ENCODE data around the gene MPZL2. TPM values are rescaled to one million over a fixed set of nuclear protein-coding genes. Genes with fewer than 3 reads are reported as not detected.
A peak's percentile ranks its signal among the peaks of the same experiment; 100 is the strongest.

MPZL2 gene
- total RNA-seq, 6 donors from 2014 or later, result 51.6 to 146 (median 110) TPM

DNA sequence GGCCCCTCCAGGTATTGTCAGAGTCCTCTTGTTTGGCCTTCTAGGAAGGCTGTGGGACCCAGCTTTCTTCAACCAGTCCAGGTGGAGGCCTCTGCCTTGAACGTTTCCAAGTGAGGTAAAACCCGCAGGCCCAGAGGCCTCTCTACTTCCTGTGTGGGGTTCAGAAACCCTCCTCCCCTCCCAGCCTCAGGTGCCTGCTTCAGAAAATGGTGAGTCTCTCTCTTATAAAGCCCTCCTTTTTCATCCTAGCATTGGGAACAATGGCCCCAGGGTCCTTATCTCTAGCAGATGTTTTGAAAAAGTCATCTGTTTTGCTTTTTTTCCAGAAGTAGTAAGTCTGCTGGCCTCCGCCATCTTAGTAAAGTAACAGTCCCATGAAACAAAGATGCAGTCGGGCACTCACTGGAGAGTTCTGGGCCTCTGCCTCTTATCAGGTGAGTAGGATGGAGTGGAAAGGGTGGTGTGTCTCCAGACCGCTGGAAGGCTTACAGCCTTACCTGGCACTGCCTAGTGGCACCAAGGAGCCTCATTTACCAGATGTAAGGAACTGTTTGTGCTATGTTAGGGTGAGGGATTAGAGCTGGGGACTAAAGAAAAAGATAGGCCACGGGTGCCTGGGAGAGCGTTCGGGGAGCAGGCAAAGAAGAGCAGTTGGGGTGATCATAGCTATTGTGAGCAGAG lies 40.6 kb upstream of the MPZL2 start, which contains the start of gene CD3E:
TSS of gene CD3E (plus strand) at position 163 of the 681 bp plus-strand sequence. CDS start at position 386, 223 bp downstream.
- Histone ChIP-seq H3K4me3 (peak within 1 kb of the TSS in 3 of 4 donors; percentile 12 to 26 (median 25)), H3K36me3 (no peaks in the 10 kb centered on the region), H3K4me1 (no peaks in the 10 kb centered on the region), H3K27me3 (no peaks in the 10 kb centered on the region), H3K9me3 (no peaks in the 10 kb centered on the region), H3K27ac (peak within 1 kb of the TSS in 2 of 4 donors; percentile 21 to 53)
- DNase-seq (no peak), ATAC-seq (ENCODE audit: low FRiP score in 2 of 2) (no peak)
- 67 to 79% methylated on average over 8 of the region's 8 CpGs for WGBS, 2 donors
- TF ChIP-seq, protein P1, sequence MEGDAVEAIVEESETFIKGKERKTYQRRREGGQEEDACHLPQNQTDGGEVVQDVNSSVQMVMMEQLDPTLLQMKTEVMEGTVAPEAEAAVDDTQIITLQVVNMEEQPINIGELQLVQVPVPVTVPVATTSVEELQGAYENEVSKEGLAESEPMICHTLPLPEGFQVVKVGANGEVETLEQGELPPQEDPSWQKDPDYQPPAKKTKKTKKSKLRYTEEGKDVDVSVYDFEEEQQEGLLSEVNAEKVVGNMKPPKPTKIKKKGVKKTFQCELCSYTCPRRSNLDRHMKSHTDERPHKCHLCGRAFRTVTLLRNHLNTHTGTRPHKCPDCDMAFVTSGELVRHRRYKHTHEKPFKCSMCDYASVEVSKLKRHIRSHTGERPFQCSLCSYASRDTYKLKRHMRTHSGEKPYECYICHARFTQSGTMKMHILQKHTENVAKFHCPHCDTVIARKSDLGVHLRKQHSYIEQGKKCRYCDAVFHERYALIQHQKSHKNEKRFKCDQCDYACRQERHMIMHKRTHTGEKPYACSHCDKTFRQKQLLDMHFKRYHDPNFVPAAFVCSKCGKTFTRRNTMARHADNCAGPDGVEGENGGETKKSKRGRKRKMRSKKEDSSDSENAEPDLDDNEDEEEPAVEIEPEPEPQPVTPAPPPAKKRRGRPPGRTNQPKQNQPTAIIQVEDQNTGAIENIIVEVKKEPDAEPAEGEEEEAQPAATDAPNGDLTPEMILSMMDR (IDR thresholded peaks at IDR 0.05), result no peak
- no peak for TF ChIP-seq POLR2A (IDR thresholded peaks at IDR 0.05)
- TF ChIP-seq EP300 (IDR thresholded peaks at IDR 0.05), result no peak
- TF ChIP-seq POLR2AphosphoS5 (IDR thresholded peaks at IDR 0.05), result no peak

DNA sequence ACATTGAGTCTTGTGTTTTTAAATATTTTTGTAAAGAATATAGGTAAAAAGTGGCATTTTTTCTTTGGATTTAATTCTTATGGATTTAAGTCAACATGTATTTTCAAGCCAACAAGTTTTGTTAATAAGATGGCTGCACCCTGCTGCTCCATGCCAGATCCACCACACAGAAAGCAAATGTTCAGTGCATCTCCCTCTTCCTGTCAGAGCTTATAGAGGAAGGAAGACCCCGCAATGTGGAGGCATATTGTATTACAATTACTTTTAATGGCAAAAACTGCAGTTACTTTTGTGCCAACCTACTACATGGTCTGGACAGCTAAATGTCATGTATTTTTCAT lies 40.1 kb upstream of the MPZL2 start:
- Histone ChIP-seq H3K27ac (peak overlapping the region in 1 of 4 donors; percentile 53), H3K9me3 (no peaks in the 10 kb centered on the region), H3K4me1 (no peaks in the 10 kb centered on the region), H3K27me3 (no peaks in the 10 kb centered on the region), H3K36me3 (no peaks in the 10 kb centered on the region), H3K4me3 (no peak overlapping the region)
- ATAC-seq (ENCODE audit: low FRiP score in 2 of 2), result no peak
- 56 to 60% methylated on average over 1 of the region's 1 CpG for WGBS, 2 donors
- no peak for DNase-seq
- TF ChIP-seq POLR2AphosphoS5 (IDR thresholded peaks at IDR 0.05) (no peak), EP300 (IDR thresholded peaks at IDR 0.05) (no peak), POLR2A (IDR thresholded peaks at IDR 0.05) (no peak)
- TF ChIP-seq, protein P1 (IDR thresholded peaks at IDR 0.05), result no peak

DNA sequence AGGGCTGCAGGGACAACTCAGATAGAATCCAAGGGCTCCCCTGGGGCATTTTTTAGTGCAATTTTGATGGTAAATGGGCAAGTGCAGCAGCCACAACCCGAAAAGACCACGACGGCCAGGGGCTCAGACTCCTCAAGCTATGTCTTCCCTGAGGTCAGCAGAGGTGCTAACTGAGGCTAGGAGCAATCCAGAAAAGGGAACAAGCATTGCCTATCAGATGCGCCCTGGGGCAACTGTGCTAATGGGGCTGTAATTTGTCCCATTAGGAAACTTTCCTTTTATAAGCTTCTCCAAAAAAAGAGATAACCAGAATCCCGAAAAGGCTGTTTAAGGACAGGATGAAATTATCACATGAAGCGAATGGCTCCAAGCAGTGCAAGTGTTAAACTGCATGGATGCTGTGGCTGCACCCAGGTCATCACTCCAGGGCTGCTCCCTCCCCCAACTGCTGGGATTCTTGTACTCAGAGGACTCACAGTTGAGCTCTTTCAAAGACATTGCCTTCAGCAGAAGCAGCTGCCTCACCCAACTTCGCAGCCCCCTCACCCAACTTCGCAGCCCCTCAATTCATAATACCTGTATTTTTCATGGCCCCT lies 37.6 kb upstream of the MPZL2 start:
- H3K4me3 ChIP-seq, result no peak overlapping the region
- no peak for TF ChIP-seq POLR2AphosphoS5 (IDR thresholded peaks at IDR 0.05)
- TF ChIP-seq EP300 (IDR thresholded peaks at IDR 0.05), result no peak
- TF ChIP-seq, protein P1 (IDR thresholded peaks at IDR 0.05), result no peak
- TF ChIP-seq POLR2A (IDR thresholded peaks at IDR 0.05), result no peak
- no peaks in the 10 kb centered on the region for H3K9me3 ChIP-seq
- H3K4me1 ChIP-seq, result no peaks in the 10 kb centered on the region
- no peaks in the 10 kb centered on the region for H3K27me3 ChIP-seq
- H3K27ac ChIP-seq, result no peak overlapping the region
- 77% methylated on average over 8 of the region's 8 CpGs for WGBS, 2 donors
- DNase-seq (no peak), ATAC-seq (ENCODE audit: low FRiP score in 2 of 2) (no peak)
- no peaks in the 10 kb centered on the region for H3K36me3 ChIP-seq

DNA sequence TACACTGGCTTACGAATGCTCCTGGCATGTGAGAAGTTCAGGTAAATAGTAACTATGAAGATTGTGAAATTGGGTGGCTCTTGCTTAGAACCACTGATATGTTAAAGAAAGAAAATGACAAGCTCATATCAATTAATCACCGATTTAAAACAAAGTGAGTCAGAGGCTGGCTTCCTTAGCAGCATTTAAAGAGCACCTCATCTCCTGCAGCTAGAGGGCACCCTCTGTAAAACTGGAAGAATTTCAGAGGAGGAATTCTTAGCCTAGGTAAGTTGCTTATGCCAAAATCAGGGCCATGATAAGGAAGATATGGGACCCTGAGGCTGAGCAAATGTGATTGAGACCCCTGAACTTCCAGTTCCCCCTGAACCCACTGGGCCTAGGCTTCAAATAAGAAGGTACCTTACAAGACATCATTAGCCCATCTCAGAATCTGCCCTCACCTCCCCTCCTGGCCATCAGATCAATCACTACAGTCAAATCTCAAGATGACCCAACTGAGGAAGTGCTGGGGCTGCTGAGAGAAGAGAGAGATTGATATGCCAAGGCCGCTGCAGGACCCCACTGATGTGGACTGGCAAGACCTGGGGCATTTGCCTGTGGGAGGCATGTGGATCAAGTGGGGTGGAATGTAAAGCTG lies 31.8 kb upstream of the MPZL2 start:
- Histone ChIP-seq H3K27ac (no peak overlapping the region), H3K4me3 (no peak overlapping the region), H3K27me3 (no peaks in the 10 kb centered on the region), H3K4me1 (no peaks in the 10 kb centered on the region), H3K36me3 (no peaks in the 10 kb centered on the region), H3K9me3 (no peaks in the 10 kb centered on the region)
- WGBS, 2 donors, result 53 to 56% methylated on average over 3 of the region's 3 CpGs
- DNase-seq (peak in 1 of 2 donors; percentile 28), ATAC-seq (ENCODE audit: low FRiP score in 2 of 2) (peak in 1 of 2 donors; percentile 49)
- TF ChIP-seq POLR2A (IDR thresholded peaks at IDR 0.05) (no peak), EP300 (IDR thresholded peaks at IDR 0.05) (no peak), POLR2AphosphoS5 (IDR thresholded peaks at IDR 0.05) (no peak)
- TF ChIP-seq, protein P1 (IDR thresholded peaks at IDR 0.05), result peak in 4 of 6 experiments; percentile 29 to 61 (median 56)
